DND-41 (cell line): ENCODE data around the gene NEMP2.

Source experiments
- EZH2 ChIP-seq: IDR thresholded peaks from 3 replicates; pipeline ENCODE4 v1.6.1; 2012; ENCODE audit warnings: borderline replicate concordance, low read depth, mild to moderate bottlenecking, moderate library complexity, low read length, inconsistent platforms; ENCODE audit not compliant: severe bottlenecking
- TF ChIP-seq, protein P1 (sequence below): IDR thresholded peaks from 2 replicates; pipeline ENCODE4 v1.5.1; 2012; ENCODE audit warnings: borderline replicate concordance, low read length, moderate library complexity, mild to moderate bottlenecking; ENCODE audit not compliant: poor library complexity, severe bottlenecking; ENCODE audit errors: extremely low read depth

DNA sequence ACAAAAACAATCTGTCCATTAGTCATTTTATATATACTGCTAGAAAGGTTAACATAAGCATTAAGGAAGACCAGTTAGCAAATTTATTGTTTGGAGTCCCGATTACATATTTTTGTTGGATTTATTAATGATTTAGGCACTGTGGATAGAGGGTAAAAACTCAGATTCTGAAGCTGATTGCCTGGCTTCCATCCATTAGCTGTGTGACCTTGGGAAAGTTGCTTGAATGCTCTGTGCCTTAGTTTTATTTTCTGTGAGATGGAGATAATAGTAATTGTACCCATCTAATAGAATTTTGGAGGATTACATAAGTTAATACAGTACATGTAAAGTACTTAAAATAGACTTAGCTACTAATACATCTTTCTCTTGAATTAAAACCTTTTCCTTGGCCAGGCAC, 36.3 kb upstream of the NEMP2 start:
- TF ChIP-seq, protein P1, sequence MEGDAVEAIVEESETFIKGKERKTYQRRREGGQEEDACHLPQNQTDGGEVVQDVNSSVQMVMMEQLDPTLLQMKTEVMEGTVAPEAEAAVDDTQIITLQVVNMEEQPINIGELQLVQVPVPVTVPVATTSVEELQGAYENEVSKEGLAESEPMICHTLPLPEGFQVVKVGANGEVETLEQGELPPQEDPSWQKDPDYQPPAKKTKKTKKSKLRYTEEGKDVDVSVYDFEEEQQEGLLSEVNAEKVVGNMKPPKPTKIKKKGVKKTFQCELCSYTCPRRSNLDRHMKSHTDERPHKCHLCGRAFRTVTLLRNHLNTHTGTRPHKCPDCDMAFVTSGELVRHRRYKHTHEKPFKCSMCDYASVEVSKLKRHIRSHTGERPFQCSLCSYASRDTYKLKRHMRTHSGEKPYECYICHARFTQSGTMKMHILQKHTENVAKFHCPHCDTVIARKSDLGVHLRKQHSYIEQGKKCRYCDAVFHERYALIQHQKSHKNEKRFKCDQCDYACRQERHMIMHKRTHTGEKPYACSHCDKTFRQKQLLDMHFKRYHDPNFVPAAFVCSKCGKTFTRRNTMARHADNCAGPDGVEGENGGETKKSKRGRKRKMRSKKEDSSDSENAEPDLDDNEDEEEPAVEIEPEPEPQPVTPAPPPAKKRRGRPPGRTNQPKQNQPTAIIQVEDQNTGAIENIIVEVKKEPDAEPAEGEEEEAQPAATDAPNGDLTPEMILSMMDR = no peak
- TF ChIP-seq EZH2 = no peak
